Dermis blood vessel endothelial cell (primary cell): ENCODE results near the gene PKDREJ. TPM values are rescaled to one million over a fixed set of nuclear protein-coding genes. Genes with fewer than 3 reads are reported as not detected.

ENCODE experiments used
- DNase-seq: peaks from one replicate; pipeline ENCODE4 v3.0.0; 2010
- total RNA-seq: library from RNA; depleted of rRNA; stranded (reverse); fragments of >200 nt; gene quantifications from 2 replicates; pipeline ENCODE4 v1.2.3, GENCODE V29; 2014

Gene PKDREJ
- total RNA-seq, 1 donor from 2014 or later = not detected

- peak; percentile 86 for DNase-seq
These were observed 511 bp downstream of the PKDREJ start for GRCh38 chr22:46262449-46263215.

DNA sequence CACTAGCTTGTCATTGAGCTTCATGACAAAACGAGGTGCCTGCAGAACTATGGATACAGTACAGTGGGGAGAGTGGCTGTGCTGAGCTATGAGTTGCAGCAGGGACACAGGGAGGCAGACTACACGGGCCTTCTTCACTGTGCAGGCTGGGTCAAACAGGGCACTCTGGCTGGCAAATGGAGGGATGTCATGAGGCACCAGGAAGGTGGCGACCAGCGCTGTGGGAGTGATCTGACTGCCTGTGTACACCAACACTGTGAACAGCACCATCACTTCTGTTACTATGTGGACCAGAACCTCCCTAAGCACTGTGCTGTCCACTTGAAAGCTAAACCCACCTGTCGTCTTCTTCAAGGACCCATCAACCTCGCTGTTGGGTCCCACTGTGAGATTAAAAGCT lies 3.1 kb downstream of the PKDREJ start:
- no peak for DNase-seq

GRCh38 chr22:46259374-46259773 lies 3.8 kb downstream of the PKDREJ start:
- no peak for DNase-seq

DNA sequence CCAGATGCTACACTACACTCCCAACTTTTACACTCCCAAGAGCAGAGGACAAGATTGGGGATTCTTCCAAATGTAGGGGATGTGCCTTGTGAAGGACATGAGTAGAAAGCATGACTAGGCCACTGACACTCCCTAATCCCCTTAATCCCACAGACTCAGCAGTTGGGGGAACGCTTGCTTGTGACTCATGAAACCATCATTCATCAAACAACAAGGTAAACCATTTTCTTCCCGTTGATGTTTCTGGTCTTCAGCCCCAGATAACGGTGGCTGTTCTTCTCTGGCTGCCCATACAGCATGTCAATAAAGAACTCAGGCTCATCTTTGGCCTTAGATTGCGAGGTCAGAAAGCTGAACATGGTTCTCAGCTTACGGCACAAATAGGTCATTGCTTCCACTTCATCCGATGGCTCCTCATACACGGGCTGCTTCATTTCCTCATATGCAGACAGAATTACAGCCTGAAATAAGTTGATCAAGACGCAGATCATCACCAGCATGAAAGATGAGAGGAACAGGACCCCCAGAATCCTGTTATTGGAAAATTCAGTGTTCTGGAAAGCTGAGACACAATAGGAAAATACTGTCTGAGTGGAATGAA lies 6.7 kb downstream of the PKDREJ start:
- DNase-seq = no peak

DNA sequence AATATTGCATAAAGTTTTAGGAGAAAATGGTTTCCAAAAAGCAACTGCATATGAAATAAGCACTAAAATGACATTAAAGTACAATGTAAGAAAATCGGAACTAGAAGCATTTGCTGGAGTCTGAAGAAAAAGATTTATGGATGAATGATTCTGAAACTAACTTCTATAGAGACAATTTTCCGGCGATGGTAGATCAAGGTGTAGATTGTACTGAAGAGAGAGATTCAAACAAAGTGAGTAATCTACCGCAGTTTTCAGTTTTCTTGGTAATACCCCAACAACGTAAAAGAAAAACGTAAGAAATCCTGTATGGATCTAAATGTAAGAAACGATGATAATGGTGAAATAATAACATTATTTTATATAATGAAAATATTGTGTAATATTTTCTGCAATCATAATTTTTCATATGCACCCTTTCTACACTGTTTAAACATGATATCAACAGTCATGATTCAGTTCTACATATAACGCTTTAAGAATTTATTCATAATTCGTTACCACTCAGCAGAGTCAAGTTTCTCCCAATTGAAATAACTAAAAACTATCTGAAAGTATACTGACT lies 11.2 kb downstream of the PKDREJ start:
- DNase-seq = no peak

GRCh38 chr22:46251266-46251665 lies 11.9 kb downstream of the PKDREJ start:
- no peak for DNase-seq

DNA sequence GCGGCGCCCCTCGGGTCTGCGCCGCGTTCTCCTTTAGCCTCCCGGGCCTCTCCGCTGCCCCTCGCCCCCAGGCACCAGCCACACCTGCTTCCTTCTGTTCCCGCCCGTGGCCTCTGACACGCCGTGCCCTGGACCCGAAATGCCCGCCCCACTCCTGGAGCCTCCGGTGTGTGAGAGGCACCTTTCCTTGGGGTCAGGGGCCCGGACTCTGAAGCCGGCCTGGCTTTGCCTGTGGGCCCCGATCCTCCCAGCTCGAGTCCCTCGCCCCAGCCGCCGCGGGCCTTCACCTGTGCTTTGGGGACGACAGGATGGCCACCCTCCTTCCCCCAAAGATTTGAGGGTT lies 12.4 kb downstream of the PKDREJ start:
- DNase-seq = no peak

GRCh38 chr22:46250035-46250782 lies 12.9 kb downstream of the PKDREJ start, which contains the start of gene CDPF1:
Gene CDPF1 (minus strand): TSS chr22:46250293. CDS start chr22:46248284, 2,009 bp downstream.
- peak; percentile 87 for DNase-seq

GRCh38 chr22:46247443-46247975 lies 15.6 kb downstream of the PKDREJ start:
- no peak for DNase-seq

- no peak for DNase-seq
These were observed 17.0 kb downstream of the PKDREJ start for GRCh38 chr22:46246178-46246577.

GRCh38 chr22:46245511-46245910 lies 17.6 kb downstream of the PKDREJ start:
- DNase-seq = peak; percentile 47

- no peak for DNase-seq
These were observed 18.4 kb downstream of the PKDREJ start for GRCh38 chr22:46244771-46245170.

DNA sequence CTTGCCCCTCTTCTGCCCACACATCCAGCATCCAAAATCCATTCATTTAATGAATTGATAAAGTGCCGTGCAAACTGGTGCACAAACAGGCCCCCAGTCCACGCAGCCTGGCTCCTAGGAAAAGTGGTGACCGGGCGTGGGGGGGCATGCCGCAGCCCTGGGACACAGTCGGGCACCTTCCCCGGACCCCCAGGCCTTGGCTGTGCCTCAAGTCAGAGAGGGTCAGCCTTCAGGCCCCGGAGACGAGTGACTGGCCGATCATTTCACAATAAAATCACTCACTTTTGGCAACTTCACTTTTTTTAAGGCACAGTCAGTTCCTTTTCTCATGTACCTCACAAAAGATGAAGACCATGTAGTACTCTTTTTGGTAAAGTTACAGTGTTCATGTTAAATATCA lies 21.1 kb downstream of the PKDREJ start:
- DNase-seq = no peak

DNA sequence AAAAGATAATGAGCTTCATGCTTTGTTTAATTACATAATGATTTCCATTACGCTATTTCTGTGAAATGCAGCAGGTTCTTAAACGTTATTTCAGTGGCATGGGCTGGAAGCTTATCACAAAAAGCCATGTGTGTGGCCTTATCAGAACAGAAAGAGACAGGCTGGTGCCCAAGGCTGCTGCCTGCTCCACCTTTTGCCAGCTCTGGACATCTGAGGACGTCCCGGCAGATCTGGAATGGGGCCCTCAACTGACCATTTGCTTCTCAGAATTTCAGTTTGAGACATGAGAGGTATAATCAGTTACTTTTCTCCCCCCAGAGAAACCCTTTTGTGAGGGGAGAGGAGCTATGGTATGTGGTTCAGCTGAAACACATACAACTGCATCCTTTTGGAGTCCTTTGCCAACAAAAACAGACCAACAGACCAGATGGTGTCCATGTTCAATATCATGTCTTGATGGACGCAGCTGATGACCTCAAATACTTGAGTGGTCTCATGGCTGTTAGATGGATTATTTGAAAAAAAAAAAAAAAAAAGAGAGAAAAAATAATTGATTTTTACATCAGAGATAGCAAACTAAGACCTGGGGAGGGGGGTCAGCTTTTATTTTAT lies 21.6 kb downstream of the PKDREJ start:
- no peak for DNase-seq

- no peak for DNase-seq
These were observed 22.2 kb downstream of the PKDREJ start for GRCh38 chr22:46240907-46241306.

GRCh38 chr22:46240506-46240905 lies 22.6 kb downstream of the PKDREJ start:
- DNase-seq = no peak

- no peak for DNase-seq
These were observed 23.1 kb downstream of the PKDREJ start for GRCh38 chr22:46240073-46240472.

DNA sequence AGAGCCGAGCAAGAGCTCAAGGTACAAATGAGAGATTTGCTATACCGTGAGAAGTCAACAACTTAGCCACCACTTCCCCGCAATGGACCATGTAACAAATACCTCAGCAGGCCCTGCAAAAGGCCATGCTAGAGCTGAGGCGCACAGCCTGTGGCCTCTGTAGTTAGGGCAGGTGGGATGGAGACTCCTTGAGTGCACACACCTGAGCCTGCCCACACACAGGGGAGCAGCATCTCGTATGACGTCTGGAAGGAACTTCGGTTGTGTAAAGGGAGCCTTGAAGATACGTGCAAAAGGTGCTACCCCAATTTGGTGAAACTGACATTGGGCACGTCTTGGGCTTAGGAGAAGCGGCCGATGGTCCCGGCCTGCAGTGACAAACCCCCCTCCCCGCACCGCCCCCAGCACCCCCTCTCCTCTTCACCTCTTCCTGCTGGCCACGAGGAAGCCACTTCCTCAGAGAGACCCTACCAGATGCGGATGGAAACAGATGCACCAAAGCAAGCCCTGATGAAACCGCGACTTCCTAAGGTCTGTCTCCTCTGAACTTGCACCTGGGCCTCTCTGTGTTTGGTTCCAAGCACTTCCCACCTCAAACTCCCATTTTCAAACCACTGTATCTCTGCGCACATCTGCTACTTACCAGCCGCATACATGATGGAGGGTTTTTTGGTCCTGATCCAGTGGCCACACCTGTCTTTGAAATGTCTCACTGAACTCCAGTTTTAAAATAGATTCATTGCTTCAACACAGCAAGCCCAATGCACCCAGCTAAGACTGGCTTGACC lies 23.7 kb downstream of the PKDREJ start:
- DNase-seq = no peak

DNA sequence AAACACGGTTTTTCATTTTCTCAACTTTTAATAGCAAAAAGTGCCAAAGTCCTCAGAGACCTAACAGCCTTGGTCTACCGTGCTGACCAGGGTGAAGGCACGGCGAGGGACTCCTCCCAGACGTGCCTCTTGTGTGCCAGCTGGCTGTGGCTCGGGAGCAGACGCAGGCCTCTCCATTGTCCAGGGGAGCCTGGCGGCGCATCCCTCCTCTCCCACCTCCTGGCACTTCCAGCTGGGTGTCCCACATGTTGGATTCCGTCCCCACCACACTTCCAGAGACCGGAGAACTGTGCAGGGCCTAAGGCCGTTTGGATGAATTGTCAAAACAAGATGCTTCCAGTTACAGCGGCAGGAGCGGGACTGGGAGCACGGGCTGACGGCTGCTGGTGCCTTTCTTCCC lies 24.6 kb downstream of the PKDREJ start:
- DNase-seq = no peak

DNA sequence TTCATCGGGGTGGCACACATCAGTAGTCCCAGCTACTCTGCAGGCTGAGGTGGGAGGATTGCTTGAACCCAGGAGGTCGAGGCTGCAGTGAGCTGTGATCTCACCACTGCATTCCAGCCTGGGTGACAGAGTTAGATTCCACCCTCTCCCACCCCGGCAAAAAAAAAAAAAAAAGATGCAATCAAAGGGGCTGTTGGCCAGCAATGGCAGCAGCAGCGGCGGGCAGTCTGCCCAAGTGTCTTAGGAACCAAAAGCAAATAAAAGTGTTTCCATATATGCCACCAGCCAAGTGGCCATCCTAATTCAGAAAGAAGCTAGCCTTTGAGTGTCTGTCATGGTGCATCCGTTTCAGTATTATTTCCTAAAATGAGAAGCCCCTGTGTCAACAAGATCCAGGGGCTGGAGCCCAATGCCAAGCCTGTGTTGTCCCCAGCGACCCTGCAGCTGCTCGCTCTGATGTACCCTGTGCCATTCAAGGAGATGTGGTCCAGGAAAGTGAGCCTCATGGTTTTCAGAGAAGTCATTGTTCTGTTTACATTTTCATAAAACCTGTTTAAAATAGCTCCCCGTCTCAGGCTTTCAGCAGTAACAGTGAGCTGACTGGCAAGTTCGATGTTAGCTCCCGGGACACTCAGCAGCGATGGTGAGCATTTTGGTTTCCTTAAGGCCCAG lies 25.6 kb downstream of the PKDREJ start:
- no peak for DNase-seq

- no peak for DNase-seq
These were observed 28.2 kb downstream of the PKDREJ start for GRCh38 chr22:46234969-46235368.
